ENCODE data around the gene VAV1.

The VAV1 gene

GRCh38 chr19:6772028-6772865 lies at the start of gene VAV1:
VAV1 (plus strand) TSS chr19:6772708; CDS start chr19:6772808, 100 bp downstream.
- DNase-seq: peak; percentile 88

- DNase-seq: no peak
Observed at GRCh38 chr19:6723108-6723618, 49.3 kb upstream of the VAV1 start.

- DNase-seq: no peak
Observed at GRCh38 chr19:6723738-6724137, 48.8 kb upstream of the VAV1 start.

GRCh38 chr19:6724631-6725492 lies 47.6 kb upstream of the VAV1 start:
- DNase-seq: no peak

DNA sequence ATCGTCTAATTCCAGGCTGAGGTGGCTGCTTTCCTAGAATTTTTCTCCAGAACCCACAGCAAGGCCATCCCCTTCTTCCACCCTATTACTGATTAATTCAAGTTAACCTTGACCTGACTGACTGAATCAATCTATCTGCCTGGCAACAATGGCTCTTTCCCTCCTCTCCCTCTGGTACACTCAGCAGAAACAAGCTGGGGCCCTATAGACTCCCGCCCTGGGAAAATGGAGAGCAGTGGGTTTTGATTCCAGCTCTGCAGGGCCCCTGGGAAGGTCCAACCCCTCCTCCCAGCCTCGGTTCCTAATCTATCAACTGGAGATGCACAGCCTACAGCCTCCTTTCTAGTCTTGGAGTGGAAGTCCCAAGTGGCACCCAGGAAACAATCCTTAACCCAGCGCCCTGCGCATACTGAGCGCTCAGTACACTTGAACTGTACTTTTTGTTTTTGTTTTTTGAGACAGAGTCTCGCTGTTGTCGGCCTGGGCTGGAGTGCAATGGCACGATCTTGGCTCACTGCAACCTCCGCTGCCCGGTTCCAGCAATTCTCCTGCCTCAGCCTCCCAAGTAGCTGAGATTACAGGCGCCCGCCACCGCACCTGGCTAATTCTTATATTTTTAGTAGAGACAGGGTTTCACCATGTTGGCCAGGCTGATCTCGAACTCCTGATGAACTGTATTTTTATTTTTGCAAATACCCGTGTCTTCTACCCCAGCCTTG lies 46.8 kb upstream of the VAV1 start:
- DNase-seq: no peak

DNA sequence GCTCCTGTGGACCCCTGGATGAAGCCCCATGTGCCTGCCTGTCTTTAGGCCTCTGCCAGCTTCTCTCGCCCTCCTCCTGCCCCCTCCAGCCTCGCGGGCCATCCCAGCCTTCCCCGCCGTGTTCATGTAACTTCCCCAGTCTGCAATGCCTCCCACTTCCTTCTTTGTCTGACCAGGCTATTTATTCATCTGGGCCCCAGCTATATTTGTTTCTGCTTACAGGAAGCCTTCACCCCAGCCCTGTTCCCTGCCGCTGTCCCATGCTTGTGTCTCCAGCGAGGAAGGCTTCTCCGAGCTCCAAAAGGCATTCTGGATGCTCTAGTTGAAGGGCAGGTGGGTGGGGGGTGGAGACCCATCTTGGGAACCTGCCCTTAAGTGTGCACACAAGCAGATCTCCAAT lies 44.2 kb upstream of the VAV1 start:
- DNase-seq: peak; percentile 49

- DNase-seq: no peak
Observed at GRCh38 chr19:6729573-6730152, 42.8 kb upstream of the VAV1 start.

GRCh38 chr19:6730153-6730804 lies 42.2 kb upstream of the VAV1 start:
- DNase-seq: peak; percentile 45

- DNase-seq: no peak
Observed at GRCh38 chr19:6730941-6731670, 41.4 kb upstream of the VAV1 start.

GRCh38 chr19:6731822-6732221 lies 40.7 kb upstream of the VAV1 start:
- DNase-seq: no peak

GRCh38 chr19:6732803-6733337 lies 39.6 kb upstream of the VAV1 start:
- no peak for DNase-seq

- no peak for DNase-seq
Observed at GRCh38 chr19:6733338-6734095, 39.0 kb upstream of the VAV1 start.

GRCh38 chr19:6734096-6734696 lies 38.3 kb upstream of the VAV1 start:
- DNase-seq: no peak

- DNase-seq: no peak
Observed at GRCh38 chr19:6735181-6735911, 37.2 kb upstream of the VAV1 start.

DNA sequence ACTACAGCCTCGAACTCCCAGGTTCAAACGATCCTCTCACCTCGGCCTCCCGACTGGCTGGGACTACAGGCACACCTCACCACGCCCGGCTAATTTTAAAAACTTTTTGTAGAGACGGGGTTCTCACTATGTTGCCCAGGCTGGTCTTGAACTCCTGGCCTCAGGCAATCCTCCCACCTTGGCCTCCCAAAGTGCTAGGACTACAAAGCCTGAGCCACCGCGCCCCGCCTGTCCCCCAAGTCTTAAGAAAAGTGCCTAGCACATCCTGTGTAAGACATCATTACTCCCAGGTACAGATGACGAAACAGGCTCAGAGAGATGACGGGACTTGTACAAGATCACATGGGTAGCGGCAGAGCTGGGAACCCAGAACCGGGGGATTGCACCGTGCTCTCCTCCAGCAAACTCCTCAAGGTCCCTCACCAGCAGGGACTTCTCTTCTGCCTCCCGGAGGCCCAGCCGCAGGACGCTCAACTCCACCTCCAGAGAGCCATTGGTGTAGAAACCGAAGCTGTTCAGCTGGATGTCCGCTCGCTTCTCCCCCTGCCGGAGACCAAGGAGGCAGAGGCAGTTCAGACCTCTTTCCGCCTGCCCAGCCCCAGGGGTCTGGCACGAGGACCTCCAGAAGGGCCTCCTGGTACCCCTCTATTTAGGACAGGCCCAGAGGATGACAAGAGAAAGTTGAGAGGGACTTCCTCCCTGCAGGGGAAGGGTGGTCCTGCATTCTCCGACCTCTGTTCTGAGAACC lies 36.2 kb upstream of the VAV1 start:
- DNase-seq: peak; percentile 76

DNA sequence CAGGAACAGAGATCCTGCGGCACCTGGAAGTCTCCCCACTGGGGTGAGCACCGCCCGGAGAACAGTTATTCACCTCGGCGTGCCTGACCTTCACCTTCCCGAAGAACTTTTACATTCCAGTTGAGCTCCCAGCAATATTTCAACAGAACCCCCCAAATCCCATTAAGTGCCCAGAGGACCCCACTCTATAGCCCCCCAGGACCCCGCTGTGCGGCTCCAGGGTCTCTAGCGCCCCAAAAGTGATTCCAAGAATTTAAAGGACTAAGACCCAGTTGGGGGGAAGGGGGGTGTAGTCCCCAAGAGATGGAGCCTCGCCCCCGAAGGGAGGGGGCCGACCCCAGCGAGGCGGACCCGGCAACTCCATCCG lies 35.6 kb upstream of the VAV1 start:
- no peak for DNase-seq

DNA sequence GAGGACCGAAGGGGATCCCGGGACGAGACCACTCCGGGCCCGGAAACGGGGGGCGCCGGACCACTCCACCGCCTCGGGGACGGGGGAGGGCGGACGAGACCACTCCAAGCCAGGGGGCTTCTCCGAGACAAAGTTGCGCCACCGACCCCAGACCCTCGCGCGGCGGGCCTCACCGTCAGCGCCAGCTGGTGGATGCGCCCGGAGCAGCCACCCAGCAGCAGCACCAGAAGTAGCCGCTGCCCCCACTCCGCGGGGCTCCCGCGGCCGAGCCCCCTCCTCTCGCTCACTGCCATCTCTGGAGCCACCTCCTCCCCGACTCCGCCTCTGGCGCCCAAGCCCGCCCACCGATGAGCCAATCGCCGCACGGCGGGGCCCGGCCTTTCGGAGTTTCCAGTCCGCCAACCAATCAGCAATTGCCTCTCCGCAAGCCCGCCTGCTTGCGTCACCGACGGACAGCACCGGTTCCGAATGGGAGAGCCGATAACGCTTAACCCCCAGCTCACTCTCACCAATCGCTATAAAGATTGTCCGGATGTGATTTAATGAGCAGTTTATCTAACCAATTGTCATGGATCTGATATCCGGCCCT lies 35.1 kb upstream of the VAV1 start, which contains the start of gene GPR108:
Gene GPR108, minus strand, starts transcription at position 297 of the 589 bp plus-strand sequence. Its CDS starts 4 bp downstream, at position 293.
- peak; percentile 100 for DNase-seq

All from CD4-positive, alpha-beta T cell treated with Interleukin-15 for 1 hour (primary cell).